Measurements from ENCODE around the gene CHRD. TPM values are rescaled to one million over a fixed set of nuclear protein-coding genes. Genes with fewer than 3 reads are reported as not detected.
A peak's percentile ranks its signal among the peaks of the same experiment; 100 is the strongest.

CHRD gene
- polyA plus RNA-seq, 1 experiment = 1.5 TPM

- POLR2A ChIA-PET = no interaction called here
- no peak for TF ChIP-seq CTCF (IDR thresholded peaks at IDR 0.05; ENCODE audit: insufficient read depth, low read depth, low read length)
- H3K27me3 ChIP-seq (ENCODE audit: control insufficient read depth, insufficient read depth, low read length) = no peaks in the 10 kb centered on the region
- CTCF ChIA-PET = interaction anchor here (0.9 to 3.5 kb wide), 6 partner anchors 43 to 130 kb away, joined by 3 to 15 read pairs (median 7); no protein-coding TSS in a partner anchor
- H3K4me3 ChIP-seq (ENCODE audit: low read depth, low read length) = no peak overlapping the region
- H3K36me3 ChIP-seq (ENCODE audit: control insufficient read depth, insufficient read depth, low read length) = no peaks in the 10 kb centered on the region
- no peak for DNase-seq (ENCODE audit: low read depth)
Measured at GRCh38 chr3:184414418-184415202, 34.8 kb downstream of the CHRD start.

GRCh38 chr3:184415203-184415490 lies 35.3 kb downstream of the CHRD start:
- POLR2A ChIA-PET = no interaction called here
- no peak overlapping the region for H3K4me3 ChIP-seq (ENCODE audit: low read depth, low read length)
- H3K36me3 ChIP-seq (ENCODE audit: control insufficient read depth, insufficient read depth, low read length) = no peaks in the 10 kb centered on the region
- no peak for DNase-seq (ENCODE audit: low read depth)
- CTCF ChIA-PET = interaction anchor here (1.3 to 3.5 kb wide), 3 partner anchors 43 to 127 kb away, joined by 5 to 15 read pairs (median 15); no protein-coding TSS in a partner anchor
- no peak for TF ChIP-seq CTCF (IDR thresholded peaks at IDR 0.05; ENCODE audit: insufficient read depth, low read depth, low read length)
- H3K27me3 ChIP-seq (ENCODE audit: control insufficient read depth, insufficient read depth, low read length) = no peaks in the 10 kb centered on the region

GRCh38 chr3:184417619-184418327 lies 37.9 kb downstream of the CHRD start:
- Histone ChIP-seq H3K27me3 (ENCODE audit: control insufficient read depth, insufficient read depth, low read length) (no peaks in the 10 kb centered on the region), H3K36me3 (ENCODE audit: control insufficient read depth, insufficient read depth, low read length) (no peaks in the 10 kb centered on the region), H3K4me3 (ENCODE audit: low read depth, low read length) (no peak overlapping the region)
- ChIA-PET CTCF (interaction anchor here (0.6 to 5.8 kb wide), 21 partner anchors 10 to 360 kb away, joined by 3 to 92 read pairs (median 4); partner anchors contain the start of gene THPO), POLR2A (no interaction called here)
- TF ChIP-seq CTCF (IDR thresholded peaks at IDR 0.05; ENCODE audit: insufficient read depth, low read depth, low read length) = peak; percentile 95
- DNase-seq (ENCODE audit: low read depth) = no peak

GRCh38 chr3:184419171-184419570 lies 39.3 kb downstream of the CHRD start:
- Histone ChIP-seq H3K27me3 (ENCODE audit: control insufficient read depth, insufficient read depth, low read length) (peaks cover 2% of the 10 kb centered on the region; the same call in 1 of the 2 replicates), H3K4me3 (ENCODE audit: low read depth, low read length) (no peak overlapping the region), H3K36me3 (ENCODE audit: control insufficient read depth, insufficient read depth, low read length) (no peaks in the 10 kb centered on the region)
- TF ChIP-seq CTCF (IDR thresholded peaks at IDR 0.05; ENCODE audit: insufficient read depth, low read depth, low read length) = no peak
- ChIA-PET CTCF (interaction anchor here (1.4 to 5.8 kb wide), 9 partner anchors 9 to 359 kb away, joined by 3 to 92 read pairs (median 5); no protein-coding TSS in a partner anchor), POLR2A (no interaction called here)
- no peak for DNase-seq (ENCODE audit: low read depth)

GRCh38 chr3:184423561-184423960 lies 43.7 kb downstream of the CHRD start:
- no peaks in the 10 kb centered on the region for H3K36me3 ChIP-seq (ENCODE audit: control insufficient read depth, insufficient read depth, low read length)
- CTCF ChIA-PET = interaction anchor here (0.7 to 2.1 kb wide), 5 partner anchors 38 to 1476 kb away, joined by 3 to 8 read pairs (median 5); no protein-coding TSS in a partner anchor
- no peak for DNase-seq (ENCODE audit: low read depth)
- POLR2A ChIA-PET = no interaction called here
- TF ChIP-seq CTCF (IDR thresholded peaks at IDR 0.05; ENCODE audit: insufficient read depth, low read depth, low read length) = no peak
- no peak overlapping the region for H3K4me3 ChIP-seq (ENCODE audit: low read depth, low read length)
- H3K27me3 ChIP-seq (ENCODE audit: control insufficient read depth, insufficient read depth, low read length) = peaks cover 2% of the 10 kb centered on the region; the same call in 1 of the 2 replicates
